SKM-1 treated with dmso at 0.1 percent for 144 hours (cell line): ENCODE measurements around the gene HEATR1.
A peak's percentile ranks its signal among the peaks of the same experiment; 100 is the strongest.

Experiments
- DNase-seq: peaks from one replicate; lab custom pipeline; 2025; ENCODE audit not compliant: unreplicated experiment; lab: John Stamatoyannopoulos, UW

HEATR1 gene

DNA sequence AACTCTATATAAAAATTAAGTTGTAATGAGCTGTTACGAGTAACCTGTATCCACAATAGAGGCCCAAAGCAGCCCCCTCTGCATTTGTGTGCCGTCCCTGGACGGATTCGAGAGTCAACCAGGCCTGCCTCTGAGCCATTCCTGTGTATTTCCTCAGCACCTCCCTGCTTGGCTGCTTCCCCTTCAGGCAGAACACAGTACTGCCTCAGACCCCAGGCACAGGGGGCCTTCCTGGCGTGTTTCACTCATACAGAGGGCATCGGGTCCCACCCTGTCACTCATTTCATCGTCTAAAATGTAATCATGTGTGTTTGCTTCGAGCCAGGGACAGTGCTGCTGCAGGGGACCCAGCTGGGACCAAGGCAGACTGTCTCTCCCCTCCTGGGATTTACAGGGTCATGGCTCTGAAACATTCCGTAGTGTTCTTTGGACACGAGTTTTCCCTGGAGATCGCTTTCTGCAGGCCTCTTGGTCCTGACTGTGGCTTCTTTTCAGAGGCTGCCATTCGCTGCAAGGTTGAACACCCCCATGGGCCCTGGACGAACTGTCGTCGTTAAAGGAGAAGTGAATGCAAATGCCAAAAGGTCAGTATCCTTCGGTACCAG is 61.1 kb downstream of the HEATR1 start:
- no peak for DNase-seq

GRCh38 chr1:236541710-236542109 is 62.6 kb downstream of the HEATR1 start:
- DNase-seq, result no peak

DNA sequence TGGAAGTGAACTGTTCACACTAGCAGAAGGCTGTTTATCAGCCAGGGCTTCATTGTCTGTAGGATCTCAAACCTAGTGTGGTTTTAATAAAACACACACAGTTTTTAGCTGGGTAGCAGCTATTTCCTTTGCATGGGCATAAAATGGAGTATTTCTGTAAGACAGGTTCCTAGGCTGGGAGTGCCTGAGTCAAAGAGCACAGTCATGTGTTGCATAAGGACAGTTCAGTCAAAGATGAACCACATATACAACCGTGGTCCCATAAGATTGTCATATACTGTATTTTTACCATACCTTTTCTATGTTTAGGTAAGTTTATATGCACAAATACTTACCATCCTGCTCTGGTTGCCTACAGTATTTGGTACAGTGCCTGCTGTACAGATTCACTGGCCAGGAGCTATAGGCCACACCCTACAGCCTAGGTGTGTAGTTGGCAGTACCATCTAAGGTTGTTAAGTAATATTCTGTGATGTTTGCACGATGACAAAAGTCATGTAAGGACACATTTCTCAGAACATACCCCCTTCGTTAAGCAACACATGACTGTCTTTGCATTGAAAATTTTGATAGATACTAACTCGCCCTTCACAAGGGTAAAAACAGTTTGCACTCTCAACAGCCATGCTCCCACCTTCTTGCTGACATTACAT is 63.4 kb downstream of the HEATR1 start:
- no peak for DNase-seq

DNA sequence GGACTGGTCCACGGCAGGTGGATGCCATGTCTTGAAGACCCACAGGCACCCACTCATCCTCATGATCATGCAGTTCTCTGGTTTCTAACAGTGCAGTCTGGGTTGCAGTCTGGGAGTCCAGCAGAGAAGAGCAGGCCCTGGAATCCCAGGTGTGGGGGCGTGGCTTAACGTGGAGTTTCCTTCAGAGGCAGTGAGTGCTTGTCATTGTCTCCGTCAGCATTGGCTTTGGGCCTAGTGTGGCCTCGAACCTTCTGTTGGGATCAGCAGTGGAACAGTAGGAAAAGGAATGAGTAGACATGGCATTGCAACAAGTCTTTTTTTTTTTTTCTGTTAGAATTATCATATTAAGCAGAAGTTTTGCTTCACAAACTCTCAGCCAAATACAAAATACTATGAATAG is 67.8 kb downstream of the HEATR1 start:
- no peak for DNase-seq

- DNase-seq, result no peak
Observed at GRCh38 chr1:236535662-236536161, 68.6 kb downstream of the HEATR1 start.

DNA sequence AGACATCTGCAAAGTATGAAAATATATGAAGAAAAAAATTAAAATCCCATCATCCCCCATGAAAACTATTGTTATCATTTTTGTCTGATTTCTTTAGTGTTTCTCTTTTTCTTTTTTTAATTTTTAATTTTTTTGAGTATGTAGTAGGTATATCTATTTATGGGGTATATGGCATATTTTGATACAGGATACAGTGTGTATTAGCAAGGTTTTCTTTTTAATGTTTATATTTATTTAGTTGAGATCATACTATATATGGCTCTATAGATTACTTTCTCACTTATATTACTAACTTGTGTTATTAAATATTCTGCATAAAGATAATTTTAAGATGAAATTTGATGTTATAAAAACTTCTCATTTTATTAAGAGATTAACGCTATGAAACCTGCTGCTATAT is 69.1 kb downstream of the HEATR1 start:
- DNase-seq, result no peak

- DNase-seq, result no peak
Observed at GRCh38 chr1:236534151-236534651, 70.1 kb downstream of the HEATR1 start.

DNA sequence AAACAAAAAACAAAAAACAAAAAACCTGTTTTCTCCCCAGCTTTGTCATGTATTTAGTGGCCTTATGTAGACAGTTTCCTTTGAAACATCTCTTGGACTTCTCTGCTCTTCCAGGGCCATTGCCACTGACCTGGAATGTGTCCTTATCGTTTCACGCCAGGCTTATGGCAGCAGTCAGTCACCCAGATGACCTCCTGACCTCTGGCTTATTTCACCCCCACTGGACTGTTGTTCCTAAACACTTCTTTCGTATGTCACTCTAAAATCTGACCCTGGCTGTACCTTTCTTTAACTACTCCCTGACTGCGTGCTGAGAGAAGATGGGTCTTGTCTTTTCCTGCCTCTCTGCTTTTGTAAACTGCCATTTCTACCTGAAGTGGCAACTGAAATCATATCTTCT is 71.5 kb downstream of the HEATR1 start:
- DNase-seq, result no peak

- DNase-seq, result no peak
Observed at GRCh38 chr1:236530959-236531358, 73.4 kb downstream of the HEATR1 start.

GRCh38 chr1:236530286-236530685 is 74.0 kb downstream of the HEATR1 start:
- DNase-seq, result no peak

GRCh38 chr1:236526079-236526478 is 78.2 kb downstream of the HEATR1 start:
- no peak for DNase-seq

- no peak for DNase-seq
Observed at GRCh38 chr1:236524895-236525184, 79.5 kb downstream of the HEATR1 start.

DNA sequence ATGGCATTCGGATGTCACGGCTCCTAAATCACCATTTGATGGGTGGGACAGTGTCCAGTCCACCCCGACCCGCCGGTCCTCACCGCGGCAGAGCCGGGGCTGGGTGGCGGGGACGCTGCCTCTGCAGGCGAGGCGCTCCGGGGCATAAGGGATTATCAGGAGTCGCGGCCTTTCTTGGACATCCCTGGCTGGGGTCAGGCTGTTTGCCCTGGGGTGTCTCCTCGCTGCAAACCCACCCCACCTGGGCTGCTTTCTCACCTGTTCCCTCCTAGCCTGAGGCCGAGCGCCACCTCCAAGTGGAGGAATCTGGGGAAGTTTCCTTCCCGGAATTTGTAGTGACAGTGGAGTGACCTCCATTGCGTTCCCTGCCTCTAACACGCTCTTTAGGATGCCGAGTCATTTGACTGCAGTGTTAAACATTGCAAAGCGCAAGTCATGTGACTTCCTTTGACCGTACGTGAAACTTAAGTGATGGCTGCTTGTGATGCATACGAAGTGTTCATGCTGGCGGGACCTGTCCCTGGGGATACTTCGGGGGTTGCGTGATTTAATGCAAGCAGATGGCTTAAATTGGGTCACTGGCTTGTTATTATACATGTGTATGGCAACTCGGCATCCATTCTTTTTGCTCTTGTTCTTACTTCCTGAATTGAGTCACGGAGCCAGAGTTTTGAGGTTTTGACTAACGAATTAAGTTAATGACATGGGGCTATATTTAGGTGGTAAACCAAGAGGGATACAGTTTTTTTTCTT is 80.0 kb downstream of the HEATR1 start:
- peak; percentile 78 for DNase-seq

GRCh38 chr1:236523704-236524141 is 80.6 kb downstream of the HEATR1 start, which contains the start of gene LGALS8:
Gene LGALS8 (plus strand): TSS chr1:236523982. CDS start chr1:236526071, 2,089 bp downstream.
- DNase-seq, result peak; percentile 80

DNA sequence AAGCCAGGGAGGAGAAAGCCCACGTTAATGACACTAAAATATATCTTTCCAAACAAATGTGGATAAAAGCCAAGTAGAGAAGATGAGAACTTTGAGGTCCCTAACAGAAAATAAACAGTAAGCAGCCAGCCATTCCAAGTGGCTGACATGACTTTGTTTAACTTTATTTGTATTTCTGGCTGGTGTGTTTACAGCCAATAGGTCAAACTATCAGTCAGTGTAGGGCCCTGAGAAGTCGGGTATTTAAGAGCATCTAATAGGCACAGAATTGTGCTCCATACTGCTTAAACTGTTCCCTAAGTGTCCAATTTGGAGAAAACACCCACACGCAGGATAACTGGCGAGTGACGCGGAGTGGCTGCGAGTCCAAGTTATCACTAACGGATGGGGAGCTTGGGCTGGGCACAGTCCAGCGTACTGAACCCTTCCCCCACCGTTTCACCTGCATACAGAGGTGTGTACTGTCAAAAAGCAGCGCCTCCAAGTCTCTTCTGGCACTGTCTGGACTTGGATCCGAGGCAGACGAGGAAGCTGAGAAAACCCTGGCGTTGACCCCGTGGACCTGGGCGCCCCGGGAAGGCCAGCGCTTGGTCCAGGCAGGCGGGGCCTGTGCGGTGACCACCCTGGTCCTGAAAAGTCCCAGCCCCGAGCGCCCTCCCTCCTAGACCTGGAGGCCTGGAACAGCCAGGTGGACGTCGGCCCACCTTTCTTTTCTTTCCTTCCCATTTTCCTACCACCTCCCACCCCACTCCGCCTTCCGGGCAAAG is 81.2 kb downstream of the HEATR1 start:
- no peak for DNase-seq

DNA sequence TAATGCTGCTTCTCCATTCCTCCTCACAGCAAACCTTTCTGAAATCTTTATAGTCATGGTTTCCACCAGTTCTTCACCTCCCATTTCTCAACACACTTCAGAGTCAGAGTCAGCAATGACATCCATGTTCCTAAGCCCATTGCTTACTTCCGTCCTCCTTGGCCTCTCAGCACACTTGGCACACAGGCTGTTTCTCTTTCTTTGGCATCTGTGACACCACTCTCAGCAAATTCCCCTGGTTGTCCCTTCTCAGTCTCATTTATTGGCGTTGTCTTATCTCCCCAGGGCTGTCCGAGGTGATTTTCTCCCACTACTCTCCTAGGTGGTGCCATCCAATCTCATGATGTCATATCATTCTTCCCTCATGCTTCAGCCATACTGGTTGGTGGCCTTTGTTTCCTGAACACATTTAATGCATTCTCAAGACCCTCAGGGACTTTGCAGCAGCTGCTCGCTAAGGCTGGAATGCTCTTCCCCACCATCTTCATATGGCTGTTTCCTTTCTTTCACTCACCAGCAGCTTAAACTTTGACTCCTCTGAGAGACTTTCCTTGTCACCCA is 83.8 kb downstream of the HEATR1 start:
- no peak for DNase-seq

DNA sequence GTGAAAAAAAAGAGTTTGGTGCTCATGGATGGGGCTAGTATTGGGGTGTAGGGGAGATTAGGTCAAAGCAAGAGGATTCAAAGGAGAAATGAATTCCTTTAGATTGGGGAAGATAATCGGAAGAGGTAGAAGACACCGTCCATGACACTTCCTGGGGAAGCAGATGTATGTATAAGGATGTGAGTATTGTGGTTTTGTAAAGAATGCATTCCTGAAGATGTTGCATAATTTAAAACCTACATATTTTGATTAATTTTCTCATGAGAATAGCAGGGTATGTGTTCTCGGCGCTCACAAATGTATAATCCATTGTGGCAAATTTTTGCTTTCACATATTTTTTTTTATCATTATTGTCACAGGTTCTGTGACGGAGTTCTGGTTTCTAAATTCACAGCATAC is 86.0 kb downstream of the HEATR1 start:
- no peak for DNase-seq

DNA sequence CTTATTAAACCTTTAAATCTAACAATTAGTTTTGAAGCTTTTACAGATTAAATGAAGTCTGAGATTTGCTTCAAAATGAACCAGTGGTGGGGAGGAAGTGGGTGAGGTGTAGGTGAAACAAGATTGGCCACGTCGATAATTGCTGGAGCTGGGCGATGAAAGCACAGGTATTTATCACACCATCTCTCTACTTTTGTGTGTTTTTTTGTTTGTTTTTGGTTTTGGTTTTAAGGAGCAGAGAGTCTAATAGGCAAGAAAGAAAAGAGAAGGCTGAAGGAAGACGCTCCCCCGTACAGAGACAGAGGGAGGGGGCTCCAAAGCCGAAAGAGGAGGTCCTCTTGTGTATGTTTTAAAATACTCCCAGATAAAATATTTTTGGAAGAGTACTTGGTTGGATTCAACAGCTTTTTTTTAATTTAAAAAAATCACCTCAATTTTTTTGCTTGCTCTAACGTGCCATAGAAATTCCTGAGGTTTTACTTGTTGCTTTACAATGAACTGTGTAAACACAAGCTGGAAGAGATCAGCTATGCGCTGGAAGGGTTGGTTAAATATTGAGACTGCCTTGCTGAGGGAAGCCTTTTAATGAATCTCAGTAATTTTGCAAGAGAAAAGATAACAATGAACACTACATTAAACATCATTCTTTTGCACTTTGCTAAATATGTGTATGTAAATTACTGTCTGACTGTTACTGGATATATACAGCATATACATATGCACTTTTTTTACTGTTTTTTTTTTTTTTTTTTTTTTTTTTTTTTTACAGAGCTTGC is 87.2 kb downstream of the HEATR1 start:
- DNase-seq, result no peak

- DNase-seq, result no peak
Observed at GRCh38 chr1:236515443-236515958, 88.8 kb downstream of the HEATR1 start.
